Astrocyte of the cerebellum (primary cell): ENCODE measurements around the gene SLC30A2.

Source experiments
- DNase-seq: peaks from one replicate; pipeline ENCODE4 v3.0.0-alpha.2; 2011; ENCODE audit warnings: low read depth
- H3K4me3 ChIP-seq: 2 replicates; pipeline ENCODE4 v1.5.1; 2011; ENCODE audit warnings: mild to moderate bottlenecking, low read depth, low read length, moderate library complexity
- CTCF ChIP-seq: IDR thresholded peaks from 2 replicates; pipeline ENCODE4 v1.5.1; 2012; ENCODE audit warnings: low read length, low read depth, moderate library complexity, mild to moderate bottlenecking; ENCODE audit errors: missing control alignments
- in situ Hi-C: cut with HindIII; loops from 2 replicates; pipeline ENCODE4 v1.10.0; 2017; ENCODE audit warnings: low sequenced_read_pairs

The SLC30A2 gene

GRCh38 chr1:26015358-26015757 lies 30.6 kb downstream of the SLC30A2 start:
- no peak overlapping the region for H3K4me3 ChIP-seq
- in situ Hi-C loops = no loop called here
- no peak for DNase-seq
- TF ChIP-seq CTCF = no peak

DNA sequence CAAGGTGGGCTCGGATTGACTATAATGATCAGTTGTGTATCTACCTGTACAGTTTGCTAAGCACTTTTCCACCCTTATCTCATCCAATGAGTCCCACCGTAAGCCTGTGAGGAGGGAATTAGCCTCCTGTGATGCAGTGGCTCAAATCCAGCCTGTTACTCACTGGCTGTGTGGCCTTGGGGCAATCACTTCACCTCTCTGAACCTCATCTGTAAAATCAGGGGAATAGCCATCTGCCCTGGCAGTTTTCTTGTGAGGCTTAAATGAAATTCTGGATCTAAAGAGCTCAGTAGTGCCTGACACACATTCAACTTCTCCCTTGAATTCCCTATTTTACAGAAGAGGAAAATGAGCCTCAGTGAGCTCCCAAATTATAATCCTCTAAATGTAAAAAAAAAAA lies 31.7 kb downstream of the SLC30A2 start:
- no peak for TF ChIP-seq CTCF
- no peak overlapping the region for H3K4me3 ChIP-seq
- in situ Hi-C loops = no loop called here
- DNase-seq = no peak

- DNase-seq = no peak
- H3K4me3 ChIP-seq = no peak overlapping the region
- TF ChIP-seq CTCF = no peak
- in situ Hi-C loops = no loop called here
Measured at GRCh38 chr1:26012864-26013263, 33.1 kb downstream of the SLC30A2 start.

DNA sequence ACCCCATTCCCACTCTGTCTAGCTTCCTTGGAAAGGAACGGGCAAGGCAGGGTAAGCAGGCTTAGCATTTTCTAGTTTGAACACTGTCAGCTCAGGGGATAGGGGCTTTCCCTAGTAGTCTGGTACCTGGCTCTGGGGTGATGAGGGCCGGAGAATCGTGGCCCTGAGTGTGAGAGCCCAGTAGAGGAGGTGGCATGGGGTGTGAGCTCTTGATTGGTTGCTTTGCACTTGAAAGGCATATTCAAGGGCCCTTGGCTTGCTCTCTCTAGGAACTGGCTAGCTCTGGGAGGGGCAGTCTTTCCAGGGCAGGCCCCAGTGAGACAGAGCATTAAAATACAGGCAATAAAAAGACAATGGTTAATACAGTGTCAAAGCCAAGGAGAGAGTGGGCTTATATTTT lies 35.1 kb downstream of the SLC30A2 start:
- no peak for DNase-seq
- TF ChIP-seq CTCF = no peak
- no peak overlapping the region for H3K4me3 ChIP-seq
- in situ Hi-C loops = no loop called here

GRCh38 chr1:26009796-26010447 lies 36.0 kb downstream of the SLC30A2 start:
- no peak overlapping the region for H3K4me3 ChIP-seq
- TF ChIP-seq CTCF = peak; percentile 19
- in situ Hi-C loops = no loop called here
- DNase-seq = no peak

- in situ Hi-C loops = no loop called here
- no peak for DNase-seq
- H3K4me3 ChIP-seq = no peak overlapping the region
- TF ChIP-seq CTCF = no peak
Measured at GRCh38 chr1:26006710-26007109, 39.2 kb downstream of the SLC30A2 start.
